GM18858 (cell line): Measurements from ENCODE around the gene ANKMY2.
"Not testable (repeated sequence)": the region's sequence is repeated elsewhere in the genome, so short reads cannot be mapped to it uniquely, and the experiment has no call there.

Experiments used
- ATAC-seq: cut with Tn5 transposase; IDR thresholded peaks from one replicate; pipeline ENCODE4 v1.9.1; 2021; ENCODE audit not compliant: unreplicated experiment

Gene ANKMY2

GRCh38 chr7:16659854-16660497 lies 14.4 kb upstream of the ANKMY2 start:
- not testable (repeated sequence) for ATAC-seq

DNA sequence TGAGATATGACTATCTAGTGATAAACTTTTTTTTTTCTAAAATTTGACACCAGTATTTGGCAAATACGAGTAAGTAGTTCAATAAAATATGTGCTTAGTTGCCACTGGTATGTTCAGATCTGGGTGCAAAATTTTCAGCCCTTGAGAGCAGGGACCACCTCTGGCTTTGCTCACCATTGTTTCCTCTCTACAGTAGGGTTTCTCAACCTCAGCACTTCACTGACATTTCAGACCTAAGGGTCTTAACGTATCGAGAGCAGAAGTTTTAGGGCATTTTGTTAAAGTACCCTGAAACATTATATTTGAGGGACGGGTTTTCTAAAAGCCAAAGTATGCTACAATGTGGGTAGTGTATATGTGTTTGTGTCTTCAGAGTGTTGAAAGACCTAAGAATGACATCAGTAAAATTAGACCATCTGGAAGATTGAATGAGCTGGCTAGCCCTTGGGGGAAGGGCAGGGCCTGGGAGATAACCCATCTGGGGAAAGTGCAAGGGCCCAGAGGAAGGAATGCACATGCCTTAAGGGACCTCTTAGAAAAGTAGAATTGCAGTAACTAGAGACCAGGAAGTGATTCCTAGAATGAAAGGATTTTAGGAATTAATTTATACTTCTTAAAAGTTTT lies 12.2 kb upstream of the ANKMY2 start:
- ATAC-seq: no peak

- ATAC-seq: no peak
Measured at GRCh38 chr7:16656141-16656540, 10.6 kb upstream of the ANKMY2 start.

- no peak for ATAC-seq
Measured at GRCh38 chr7:16655394-16655793, 9.8 kb upstream of the ANKMY2 start.

DNA sequence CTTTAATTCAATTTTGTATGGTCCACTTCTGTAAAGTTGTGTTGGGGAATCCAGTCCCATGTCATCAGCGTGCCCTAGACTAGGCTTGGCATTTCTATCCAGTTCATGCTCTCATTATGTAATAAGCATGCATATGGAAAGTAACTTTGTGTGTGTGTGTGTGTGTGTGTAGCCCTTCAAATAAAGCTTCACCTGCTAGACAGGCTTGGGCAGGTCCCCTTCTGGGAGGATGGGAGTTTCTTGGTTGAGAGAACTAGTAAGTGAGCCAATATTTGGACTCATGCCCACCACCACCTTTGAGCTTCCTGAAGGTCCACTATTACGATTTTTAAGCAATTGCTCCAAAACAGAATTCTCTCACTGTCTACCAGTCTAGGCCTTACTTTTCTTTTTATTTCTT lies 7.3 kb upstream of the ANKMY2 start:
- no peak for ATAC-seq

- ATAC-seq: no peak
Measured at GRCh38 chr7:16652240-16652583, 6.7 kb upstream of the ANKMY2 start.

- no peak for ATAC-seq
Measured at GRCh38 chr7:16651396-16652239, 6.1 kb upstream of the ANKMY2 start.

- ATAC-seq: no peak
Measured at GRCh38 chr7:16650266-16650665, 4.7 kb upstream of the ANKMY2 start.

- no peak for ATAC-seq
Measured at GRCh38 chr7:16649196-16649595, 3.6 kb upstream of the ANKMY2 start.

DNA sequence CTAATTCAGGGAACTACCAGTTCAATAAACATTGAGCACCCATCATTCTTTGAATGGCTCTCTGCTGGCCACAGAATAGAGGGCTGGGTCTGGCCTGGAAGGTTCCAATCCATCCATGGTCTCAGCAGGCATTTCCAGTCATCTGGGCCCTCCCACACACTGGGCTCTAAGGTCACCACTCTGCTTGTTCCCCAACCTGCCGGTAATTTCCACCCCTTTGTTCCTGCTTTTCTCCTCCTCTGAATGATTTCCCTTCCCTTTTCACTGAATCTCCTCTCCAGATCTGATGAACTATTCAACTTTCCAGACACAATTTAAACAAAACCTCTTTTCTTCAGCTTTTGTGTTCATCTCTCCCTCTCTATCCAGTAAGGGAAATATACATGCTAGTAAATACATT lies 3.0 kb upstream of the ANKMY2 start:
- no peak for ATAC-seq

DNA sequence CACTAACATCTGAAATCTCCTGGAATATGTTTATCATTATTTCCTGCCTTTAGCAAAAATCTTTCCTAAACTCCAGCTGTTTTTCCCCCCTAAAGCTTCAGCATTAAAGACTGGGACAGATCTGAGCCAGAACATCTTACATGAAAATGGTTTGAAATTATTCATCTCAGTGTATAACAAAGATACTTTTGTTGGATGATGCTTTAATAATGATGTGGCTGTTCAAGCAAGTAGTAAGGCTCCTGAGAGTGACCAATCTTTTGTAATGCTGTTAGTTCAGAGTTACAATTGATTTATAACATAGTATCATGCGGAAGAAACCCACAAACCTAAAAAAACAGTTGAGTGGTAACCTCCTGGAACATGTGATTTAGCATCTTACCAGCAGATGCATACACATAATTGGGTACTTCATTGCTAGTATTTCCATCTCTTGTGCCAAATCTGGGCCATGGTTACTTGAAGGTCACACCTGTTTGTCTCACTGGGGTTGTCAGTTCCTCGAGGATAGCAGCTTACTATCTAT lies 1.9 kb upstream of the ANKMY2 start:
- ATAC-seq: no peak

- no peak for ATAC-seq
Measured at GRCh38 chr7:16646472-16647072, 1.0 kb upstream of the ANKMY2 start.

GRCh38 chr7:16644636-16645592 lies 640 bp downstream of the ANKMY2 start:
- ATAC-seq: no peak

- ATAC-seq: no peak
Measured at GRCh38 chr7:16644157-16644556, 1.4 kb downstream of the ANKMY2 start.

GRCh38 chr7:16638282-16639280 lies 7.0 kb downstream of the ANKMY2 start:
- ATAC-seq: no peak

- ATAC-seq: no peak
Measured at GRCh38 chr7:16637379-16637778, 8.2 kb downstream of the ANKMY2 start.

GRCh38 chr7:16636555-16637101 lies 8.9 kb downstream of the ANKMY2 start:
- no peak for ATAC-seq

- ATAC-seq: no peak
Measured at GRCh38 chr7:16634271-16634738, 11.2 kb downstream of the ANKMY2 start.

DNA sequence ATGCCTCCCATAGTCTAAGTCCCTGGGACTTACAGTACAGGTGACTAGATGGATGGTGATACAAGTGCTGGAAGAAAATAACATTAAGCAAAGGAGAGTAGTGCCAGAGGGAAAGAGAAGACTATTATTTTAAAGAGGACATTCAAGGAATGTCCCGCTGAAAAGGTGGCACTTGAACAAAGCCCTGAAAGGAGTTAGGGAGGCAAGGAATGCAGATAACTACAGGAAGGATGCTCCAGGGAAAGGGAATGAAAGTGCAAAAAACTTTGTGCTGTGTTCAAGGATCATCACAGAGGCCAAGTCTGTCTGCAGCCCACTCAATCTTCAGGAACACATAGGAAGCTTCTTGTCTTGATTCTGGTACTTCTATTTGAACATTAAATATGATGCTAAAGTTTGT lies 14.9 kb downstream of the ANKMY2 start:
- no peak for ATAC-seq
